Endothelial cell of hepatic sinusoid (primary cell): ENCODE data around the gene BOD1L2.

Source experiments
- in situ Hi-C: cut with HindIII; loops from 2 replicates; pipeline ENCODE4 v1.10.0; 2017; ENCODE audit warnings: low sequenced_read_pairs

Gene BOD1L2

DNA sequence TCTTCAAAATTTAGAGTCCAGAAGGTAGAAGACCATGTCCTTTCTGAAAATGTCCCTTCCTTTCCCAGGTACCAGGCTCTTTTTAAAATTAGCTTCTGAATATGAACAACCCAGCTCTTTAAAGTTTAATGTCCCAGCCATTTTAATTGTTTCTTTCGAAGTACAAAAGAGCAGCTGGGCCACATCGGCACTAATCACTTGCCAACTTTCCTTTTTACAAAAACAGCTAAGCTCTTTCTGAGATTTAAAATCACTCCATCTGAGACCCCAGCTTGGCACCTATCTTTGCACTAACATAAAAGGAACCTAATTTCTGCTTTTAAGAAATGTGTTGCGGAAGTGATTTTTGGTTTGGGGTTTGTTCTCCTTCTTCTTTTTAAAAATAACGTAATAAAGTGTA, 2.6 kb downstream of the BOD1L2 start:
- in situ Hi-C loops = loop anchor here (10.0 kb wide), 1 partner anchor 175 kb away; no protein-coding TSS in a partner anchor

DNA sequence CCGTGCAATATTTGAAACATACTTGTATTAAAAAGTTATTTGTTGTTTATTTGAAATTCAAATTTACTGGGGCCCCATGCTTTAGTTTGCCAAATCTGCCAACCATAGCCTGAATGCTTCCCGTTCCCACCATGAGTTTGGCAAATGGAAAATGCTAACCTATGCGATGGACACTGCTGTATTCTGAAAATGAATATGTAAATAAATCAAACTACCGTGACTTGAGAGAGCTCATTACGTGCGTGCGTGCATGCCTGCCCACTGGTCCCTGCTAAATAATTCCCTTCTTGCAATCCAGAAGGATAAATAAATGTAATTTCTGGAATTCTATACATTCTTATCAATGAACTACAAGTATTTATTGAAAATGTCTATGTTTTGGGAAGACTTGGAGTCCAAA, 3.2 kb downstream of the BOD1L2 start:
- in situ Hi-C loops = no loop called here

DNA sequence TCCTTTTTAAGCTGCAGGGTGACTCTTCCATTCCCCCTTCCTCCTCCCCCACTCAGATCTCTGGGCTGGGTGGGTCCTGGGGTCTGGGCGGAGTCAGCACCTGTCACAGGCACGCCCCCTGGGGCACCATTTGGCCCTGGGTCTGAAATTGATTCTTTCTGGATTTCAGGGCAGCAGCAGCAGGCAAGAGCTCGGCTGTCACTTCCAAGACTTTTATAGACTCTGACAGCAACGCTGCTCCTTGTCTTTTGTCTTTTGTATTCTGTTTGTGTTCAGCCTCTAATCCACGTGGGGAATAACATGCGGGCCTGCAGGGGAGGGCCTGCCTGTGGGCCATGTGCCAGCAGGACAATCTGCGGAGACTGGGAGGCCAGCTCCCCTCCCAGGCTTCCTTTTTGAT, 3.9 kb downstream of the BOD1L2 start:
- in situ Hi-C loops = no loop called here

DNA sequence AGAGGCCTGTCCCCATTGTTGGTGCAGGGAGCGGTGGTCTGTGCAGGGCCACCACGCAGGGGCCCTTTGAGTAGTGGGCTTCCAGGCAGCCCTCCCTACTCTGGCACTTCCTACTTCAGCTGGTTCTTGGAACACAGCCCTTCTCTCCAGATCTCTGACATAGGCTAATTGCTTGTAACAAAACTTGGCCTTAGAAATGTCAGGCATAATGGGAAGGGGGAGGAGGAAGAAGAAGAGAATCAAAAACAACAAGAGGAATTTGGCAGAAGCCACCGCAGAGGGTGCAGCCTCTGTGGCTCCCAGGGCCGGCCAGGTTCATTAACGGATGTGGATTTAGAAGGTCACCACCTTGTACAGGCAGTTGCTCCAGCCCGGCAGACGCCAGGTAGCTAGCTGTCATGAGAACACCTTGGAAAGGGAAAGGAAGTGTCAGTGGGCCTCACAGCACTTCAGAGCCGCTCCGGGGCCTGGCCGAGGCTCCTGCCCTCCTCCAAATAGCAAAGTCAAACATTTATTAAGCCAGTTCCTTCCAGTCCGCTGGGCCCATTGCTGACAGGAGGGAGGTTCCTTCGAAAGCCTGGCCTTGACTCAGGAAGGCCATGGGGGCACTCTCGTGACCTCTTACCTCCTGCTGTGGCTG, 7.4 kb downstream of the BOD1L2 start:
- in situ Hi-C loops = no loop called here

DNA sequence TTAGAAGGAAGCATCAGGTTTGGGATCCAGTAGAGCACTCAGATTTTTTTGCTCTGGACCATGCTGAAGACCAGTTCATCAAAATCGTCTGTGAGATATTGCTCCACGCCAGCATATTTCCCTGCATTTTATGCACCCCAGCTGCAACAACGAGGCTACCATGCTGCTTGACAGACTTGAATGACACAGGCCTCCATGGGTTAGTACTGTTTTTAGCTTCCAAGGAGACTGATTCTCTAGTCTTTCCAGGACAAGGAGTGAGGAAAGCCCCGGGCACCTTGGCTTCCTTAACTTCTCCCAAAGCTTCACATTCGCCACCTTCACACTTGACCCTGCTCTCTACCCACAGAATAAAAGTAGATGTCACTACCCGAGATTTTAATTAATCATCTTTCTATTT, 17.5 kb downstream of the BOD1L2 start:
- in situ Hi-C loops = no loop called here

DNA sequence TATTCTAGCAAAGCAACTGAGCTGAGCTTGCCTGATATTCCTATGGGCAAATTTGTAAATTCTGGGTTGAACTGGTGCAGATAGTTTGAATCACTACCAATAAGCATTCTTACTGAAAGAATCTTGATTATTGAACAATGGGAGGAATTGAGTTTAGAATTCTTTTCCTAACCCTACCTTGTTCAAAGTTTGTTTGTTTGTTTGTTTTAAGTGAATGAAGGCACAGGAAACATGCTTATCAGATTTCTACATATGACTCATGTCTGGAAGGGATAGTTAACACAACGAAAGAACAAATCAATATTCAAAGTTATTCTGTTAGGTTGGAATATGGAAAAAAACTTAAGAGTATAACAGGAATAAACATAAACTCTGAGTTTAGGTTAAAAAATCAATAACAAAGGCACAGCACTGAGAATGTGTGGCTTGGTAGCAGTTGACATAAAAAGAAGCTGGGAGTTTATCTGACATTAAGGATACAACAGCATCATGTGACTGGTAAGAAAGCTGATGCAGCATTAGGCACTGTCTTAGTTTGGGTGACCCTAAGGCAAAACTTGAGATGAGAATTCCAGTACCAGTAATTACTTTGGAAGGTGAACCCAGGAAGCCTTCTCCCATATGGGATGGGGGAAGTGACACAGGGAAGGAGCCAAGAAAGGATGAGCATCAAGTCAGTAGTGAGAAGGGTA, 20.9 kb downstream of the BOD1L2 start:
- in situ Hi-C loops = no loop called here

DNA sequence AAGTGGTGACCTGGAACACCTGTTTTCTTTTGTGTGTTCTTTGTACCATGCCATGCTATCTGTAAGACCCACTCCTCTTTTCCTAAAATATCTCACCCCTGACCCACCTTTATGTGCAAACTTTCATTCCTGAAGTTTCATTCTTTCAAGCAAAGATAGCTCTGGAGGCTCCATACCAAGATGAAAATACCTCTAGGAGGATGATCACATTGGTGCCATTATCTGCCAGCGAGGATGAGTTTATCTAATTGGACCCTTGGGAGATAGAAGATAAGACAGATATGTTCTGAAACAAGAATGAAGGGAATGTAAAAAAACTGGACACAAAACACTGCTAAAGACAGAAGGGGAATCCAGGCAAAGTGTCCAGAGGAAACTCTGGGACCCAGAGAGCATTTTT, 24.1 kb downstream of the BOD1L2 start:
- in situ Hi-C loops = no loop called here

DNA sequence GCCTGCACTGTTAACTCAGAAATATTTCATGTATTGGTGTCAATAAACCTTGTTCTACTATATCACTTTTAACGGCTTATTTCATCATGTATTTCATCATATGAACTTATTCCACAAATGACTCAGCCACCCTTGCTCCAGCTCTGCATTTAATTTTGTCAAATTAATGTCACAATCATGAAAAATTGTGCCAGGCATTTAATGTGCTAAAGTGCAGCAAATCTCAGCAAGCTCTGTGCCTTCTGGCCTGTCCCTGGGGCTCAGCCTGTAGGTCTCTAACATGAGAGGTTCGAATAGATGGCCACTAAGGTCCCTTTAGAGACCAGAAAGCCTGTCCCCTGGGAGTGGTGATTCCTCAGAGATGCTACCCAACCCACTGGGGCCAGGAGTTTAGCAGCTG, 28.6 kb downstream of the BOD1L2 start:
- in situ Hi-C loops = no loop called here

DNA sequence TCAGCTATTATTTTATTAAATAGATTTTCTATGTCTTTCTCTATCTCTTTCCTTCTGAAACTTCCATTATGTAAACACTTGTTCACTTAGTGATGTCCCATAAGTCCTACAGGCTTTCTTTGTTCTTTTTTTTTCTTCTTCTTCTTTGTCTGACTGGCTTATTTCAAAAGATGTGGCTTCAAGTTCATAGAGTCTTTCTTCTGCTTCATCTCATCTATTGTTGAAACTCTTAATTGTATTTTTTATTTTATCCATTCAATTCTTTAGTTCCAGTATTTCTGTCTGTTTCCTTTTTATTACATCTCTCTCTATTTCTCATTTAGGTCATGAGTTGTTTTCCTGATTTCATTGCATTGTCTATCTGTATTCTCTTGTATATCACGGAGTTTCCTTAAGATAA, 38.5 kb downstream of the BOD1L2 start:
- in situ Hi-C loops = loop anchor here (5.0 kb wide), 1 partner anchor 62 kb away; no protein-coding TSS in a partner anchor

DNA sequence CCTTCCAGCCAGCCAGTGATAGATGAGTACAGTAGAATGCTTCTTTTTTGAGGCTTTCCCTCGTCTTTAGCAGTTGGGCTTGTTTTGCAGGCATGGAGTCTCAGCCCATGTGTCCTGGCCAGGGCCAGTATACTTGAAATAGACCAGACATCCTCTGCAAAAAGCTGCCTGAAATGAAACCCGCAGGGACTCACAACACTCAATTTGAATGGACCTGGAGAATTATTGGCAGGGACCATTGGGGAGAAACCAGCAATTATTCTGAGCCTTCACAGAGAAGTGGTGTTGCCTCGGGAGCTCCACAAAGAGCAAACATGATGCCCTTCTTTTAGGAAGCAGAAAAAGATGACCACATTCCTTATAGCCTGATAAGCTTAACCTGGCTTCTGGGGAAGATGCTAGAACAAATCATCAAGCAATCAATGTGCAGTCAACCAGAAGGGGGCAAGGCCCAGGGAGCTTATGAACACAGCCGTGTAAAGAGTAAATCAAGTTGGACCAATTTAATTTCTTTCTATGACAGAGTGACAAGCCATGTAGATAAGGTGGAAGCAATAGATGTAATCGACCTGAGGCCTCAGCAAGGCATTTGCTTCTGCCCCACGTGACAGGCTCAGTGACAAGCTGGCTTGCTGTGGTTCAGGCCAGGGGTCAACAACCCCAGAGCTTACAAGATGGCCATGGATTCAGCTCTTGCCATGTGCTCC, 42.1 kb downstream of the BOD1L2 start:
- in situ Hi-C loops = loop anchor here (5.0 kb wide), 1 partner anchor 58 kb away; no protein-coding TSS in a partner anchor

DNA sequence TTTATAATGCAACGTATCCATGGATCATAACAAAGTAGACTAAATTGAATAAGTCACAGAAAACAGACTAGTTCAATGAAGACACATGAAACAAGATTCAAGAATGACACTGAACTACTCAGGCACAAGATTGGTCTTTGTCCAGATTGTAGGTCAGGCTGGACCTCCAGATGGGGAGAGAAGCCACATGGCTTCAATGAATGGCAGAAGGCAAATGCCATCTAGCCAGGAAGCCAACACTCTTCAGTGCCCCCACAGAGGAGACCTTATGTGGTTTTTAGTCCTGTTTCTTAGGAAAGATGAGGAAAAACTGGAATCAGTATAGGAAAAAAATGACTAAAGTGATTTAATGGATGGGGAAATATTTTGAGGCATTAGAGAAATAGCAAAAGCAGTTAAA, 43.1 kb downstream of the BOD1L2 start:
- in situ Hi-C loops = no loop called here

DNA sequence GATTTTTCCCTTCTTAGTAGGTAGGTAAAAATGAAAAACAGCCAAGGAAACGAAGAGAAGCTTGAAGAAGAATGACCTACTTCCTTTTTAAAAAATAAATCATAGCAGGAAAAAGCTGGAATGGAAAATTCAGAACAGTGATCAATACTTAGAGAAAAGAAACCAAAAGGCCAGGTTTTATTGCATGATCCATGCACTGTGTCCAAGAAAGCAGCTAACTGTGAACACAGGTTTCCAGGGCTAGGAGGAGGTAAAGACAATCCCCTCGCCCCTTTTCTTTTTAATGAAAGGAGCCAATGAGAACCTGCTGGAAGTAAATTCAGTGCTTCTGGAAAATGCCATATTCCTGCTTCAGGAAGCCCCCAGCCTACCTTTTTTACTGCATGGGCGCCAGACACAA, 47.2 kb downstream of the BOD1L2 start:
- in situ Hi-C loops = no loop called here

DNA sequence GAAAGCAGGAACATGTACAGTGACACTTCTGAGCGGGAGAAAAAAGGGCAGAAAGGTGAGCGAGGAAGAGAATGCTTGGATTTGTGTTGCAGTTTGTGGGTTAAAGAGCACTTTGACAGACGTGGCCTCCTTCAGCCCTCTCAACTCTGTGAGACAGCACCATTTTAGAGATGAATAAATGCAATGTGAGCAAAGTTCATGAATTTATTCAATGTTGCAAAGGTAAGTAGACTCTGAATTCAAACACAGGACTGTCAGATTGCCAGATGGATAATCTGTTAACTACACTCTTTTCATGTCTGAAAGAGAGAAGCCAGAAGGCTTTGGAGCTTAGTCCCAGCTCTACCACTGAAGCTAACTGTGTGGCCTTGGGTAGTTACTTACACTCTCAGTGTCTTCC, 47.7 kb downstream of the BOD1L2 start:
- in situ Hi-C loops = no loop called here

DNA sequence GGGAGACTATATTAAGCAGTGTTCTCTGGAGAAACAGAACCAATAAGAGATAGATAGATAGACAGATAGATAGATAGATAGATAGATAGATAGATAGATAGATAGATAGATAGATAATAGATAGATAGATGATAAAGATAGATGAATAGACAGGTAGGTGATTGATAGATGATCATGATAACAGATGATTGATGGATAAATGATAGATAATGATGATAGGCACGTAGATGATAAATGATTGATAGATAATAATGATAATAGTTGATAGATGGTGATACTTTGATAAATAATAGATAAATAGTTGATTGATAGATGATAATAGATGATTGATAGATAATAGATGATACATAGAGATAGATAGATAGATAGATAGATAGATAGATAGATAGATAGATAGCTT, 48.5 kb downstream of the BOD1L2 start:
- in situ Hi-C loops = no loop called here

DNA sequence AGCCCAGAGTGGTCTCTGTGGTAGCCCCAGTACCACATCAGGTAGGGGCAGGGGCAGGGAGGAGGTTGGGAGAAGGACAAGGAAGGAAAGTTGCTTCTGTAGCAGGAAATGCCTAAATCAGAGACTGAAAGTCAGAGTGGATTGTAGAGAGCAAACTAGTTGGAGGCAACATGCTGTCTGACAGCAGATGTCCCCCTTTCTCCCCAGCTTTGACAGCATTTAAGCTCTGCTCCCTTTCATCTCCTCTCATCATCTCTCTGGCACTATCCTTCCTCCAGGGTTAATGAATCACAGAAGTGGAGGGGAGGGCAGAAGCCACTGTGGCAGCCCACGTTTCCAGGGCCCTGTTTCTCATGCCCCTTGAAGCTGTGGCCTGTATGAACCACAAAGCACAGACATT, 50.4 kb downstream of the BOD1L2 start:
- in situ Hi-C loops = no loop called here

DNA sequence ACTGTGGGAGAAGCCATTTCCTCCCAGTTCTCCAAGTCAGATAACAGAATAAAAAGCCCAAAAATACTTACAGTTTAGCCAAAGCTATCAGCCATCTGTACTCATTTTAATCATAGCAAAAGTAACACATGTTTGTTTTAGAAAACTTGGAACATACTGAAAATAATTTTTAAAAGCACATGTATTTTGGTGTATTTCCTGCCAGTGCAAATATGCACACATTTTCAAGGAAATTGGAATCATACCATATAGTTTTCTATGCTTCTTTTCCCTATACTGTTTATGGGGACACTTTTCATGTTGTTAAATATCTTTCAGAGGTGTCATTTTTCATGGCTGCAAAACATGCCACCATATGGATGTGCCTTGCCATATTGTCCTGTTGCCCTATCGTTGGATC, 51.2 kb downstream of the BOD1L2 start:
- in situ Hi-C loops = no loop called here
